ENCODE measurements around the gene REEP6. TPM values are rescaled to one million over a fixed set of nuclear protein-coding genes. Genes with fewer than 3 reads are reported as not detected.

The REEP6 gene
- total RNA-seq, 1 experiment from 2014 or later, result 9.2 TPM

GRCh38 chr19:1447944-1448343, 43.0 kb upstream of the REEP6 start:
- ATAC-seq (no peak), DNase-seq (ENCODE audit: low read depth, low spot score) (no peak)
- no peaks in the 10 kb centered on the region for H3K36me3 ChIP-seq (ENCODE audit: control insufficient read depth, insufficient read depth, low read length)
- H3K9me3 ChIP-seq (ENCODE audit: control insufficient read depth, insufficient read depth, low read depth, low read length), result no peaks in the 10 kb centered on the region
- no peaks in the 10 kb centered on the region for H3K27me3 ChIP-seq (ENCODE audit: control insufficient read depth, insufficient read depth, low read length)
- CTCF ChIA-PET, result interaction anchor here (0.6 kb wide), 1 partner anchor 344 kb away, joined by 10 read pairs; no protein-coding TSS in a partner anchor
- no peak overlapping the region for H3K27ac ChIP-seq (ENCODE audit: low read length)
- peaks cover 15% of the 10 kb centered on the region for H3K4me1 ChIP-seq (ENCODE audit: control insufficient read depth, insufficient read depth, low read length)
- BruUV-seq (replicated peaks), result no TSS peak
- no peak for TF ChIP-seq POLR2AphosphoS5 (IDR thresholded peaks at IDR 0.05; ENCODE audit: low read depth, low read length)
- TF ChIP-seq REST (IDR thresholded peaks at IDR 0.05; ENCODE audit: insufficient read depth in 1 of 2, low read depth in 2 of 2, low read length in 1 of 2), result no peak
- no peak for TF ChIP-seq SIN3A (IDR thresholded peaks at IDR 0.05; ENCODE audit: borderline replicate concordance, insufficient read depth, low read depth, low read length)
- no peak for TF ChIP-seq CTCF (IDR thresholded peaks at IDR 0.05)
- no peak for TF ChIP-seq TCF7L2 (IDR thresholded peaks at IDR 0.05; ENCODE audit: low read depth, low read length)
- in situ Hi-C loops (cut with HindIII; ENCODE audit: low pct_unique_long_range_greater_than_20kb, low sequenced_read_pairs), result no loop called here
- no peak overlapping the region for H3K4me3 ChIP-seq (ENCODE audit: low read depth in 2 of 2, low read length in 2 of 2)
- intact Hi-C loops (cut with micrococcal nuclease; ENCODE audit: unreplicated experiment), result no loop called here
- POLR2A ChIA-PET, result no interaction called here

GRCh38 chr19:1449467-1450442, 41.2 kb upstream of the REEP6 start, which contains the start of gene APC2:
Gene APC2 (plus strand): TSS chr19:1450121. CDS start chr19:1453002, 2,881 bp downstream.
- H3K4me1 ChIP-seq (ENCODE audit: control insufficient read depth, insufficient read depth, low read length), result peaks cover 1% of the 10 kb centered on the region; the same call in 1 of the 2 replicates
- intact Hi-C loops (cut with micrococcal nuclease; ENCODE audit: unreplicated experiment) (no loop called here), in situ Hi-C loops (cut with HindIII; ENCODE audit: low pct_unique_long_range_greater_than_20kb, low sequenced_read_pairs) (no loop called here)
- no TSS peak for BruUV-seq (replicated peaks)
- H3K36me3 ChIP-seq (ENCODE audit: control insufficient read depth, insufficient read depth, low read length), result no peaks in the 10 kb centered on the region
- ChIA-PET POLR2A (no interaction called here), CTCF (no interaction called here)
- ATAC-seq (no peak), DNase-seq (ENCODE audit: low read depth, low spot score) (no peak)
- TF ChIP-seq POLR2AphosphoS5 (IDR thresholded peaks at IDR 0.05; ENCODE audit: low read depth, low read length) (no peak), CTCF (IDR thresholded peaks at IDR 0.05) (no peak), TCF7L2 (IDR thresholded peaks at IDR 0.05; ENCODE audit: low read depth, low read length) (no peak), REST (IDR thresholded peaks at IDR 0.05; ENCODE audit: insufficient read depth in 1 of 2, low read depth in 2 of 2, low read length in 1 of 2) (no peak), SIN3A (IDR thresholded peaks at IDR 0.05; ENCODE audit: borderline replicate concordance, insufficient read depth, low read depth, low read length) (no peak)
- H3K27ac ChIP-seq (ENCODE audit: low read length), result peak within 1 kb of the TSS; percentile 71; the same call in 1 of the 2 replicates
- H3K27me3 ChIP-seq (ENCODE audit: control insufficient read depth, insufficient read depth, low read length), result no peaks in the 10 kb centered on the region
- no peaks in the 10 kb centered on the region for H3K9me3 ChIP-seq (ENCODE audit: control insufficient read depth, insufficient read depth, low read depth, low read length)
- H3K4me3 ChIP-seq (ENCODE audit: low read depth in 2 of 2, low read length in 2 of 2), result peak within 1 kb of the TSS in 1 of 2 experiments; percentile 14; a peak in 3 of 4 replicates

Data from Panc1 (cell line).